Measurements from ENCODE around the gene FAM107B. TPM values are rescaled to one million over a fixed set of nuclear protein-coding genes. Genes with fewer than 3 reads are reported as not detected.

The FAM107B gene
- polyA plus RNA-seq, 2 donors: 9.0 to 24.2 TPM

GRCh38 chr10:14500172-14500765 lies 274.4 kb downstream of the FAM107B start:
- WGBS, 2 donors: 66 to 74% methylated on average over 9 of the region's 9 CpGs
- Histone ChIP-seq H3K4me3 (ENCODE audit: low read depth in 1 of 2, low read length in 2 of 2) (no peak overlapping the region), H3K9me3 (ENCODE audit: control insufficient read depth in 2 of 2, insufficient read depth in 1 of 2, low read depth in 1 of 2, low read length in 1 of 2) (no peaks in the 10 kb centered on the region), H3K36me3 (ENCODE audit: control insufficient read depth in 2 of 2, insufficient read depth in 2 of 2, low read length in 1 of 2) (no peaks in the 10 kb centered on the region), H3K4me1 (ENCODE audit: control insufficient read depth in 2 of 2, insufficient read depth in 2 of 2, low read length in 1 of 2) (no peaks in the 10 kb centered on the region), H3K27me3 (ENCODE audit: control insufficient read depth in 1 of 2, insufficient read depth in 2 of 2, low read length in 2 of 2) (no peaks in the 10 kb centered on the region), H3K27ac (ENCODE audit: low read depth in 2 of 2, low read length in 1 of 2) (no peak overlapping the region)

GRCh38 chr10:14499601-14499904 lies 275.1 kb downstream of the FAM107B start:
- Histone ChIP-seq H3K9me3 (ENCODE audit: control insufficient read depth in 2 of 2, insufficient read depth in 1 of 2, low read depth in 1 of 2, low read length in 1 of 2) (no peaks in the 10 kb centered on the region), H3K36me3 (ENCODE audit: control insufficient read depth in 2 of 2, insufficient read depth in 2 of 2, low read length in 1 of 2) (no peaks in the 10 kb centered on the region), H3K27me3 (ENCODE audit: control insufficient read depth in 1 of 2, insufficient read depth in 2 of 2, low read length in 2 of 2) (no peaks in the 10 kb centered on the region), H3K4me3 (ENCODE audit: low read depth in 1 of 2, low read length in 2 of 2) (no peak overlapping the region), H3K27ac (ENCODE audit: low read depth in 2 of 2, low read length in 1 of 2) (no peak overlapping the region), H3K4me1 (ENCODE audit: control insufficient read depth in 2 of 2, insufficient read depth in 2 of 2, low read length in 1 of 2) (no peaks in the 10 kb centered on the region)
- 86 to 89% methylated on average over 5 of the region's 5 CpGs for WGBS, 2 donors

GRCh38 chr10:14498326-14498725 lies 276.4 kb downstream of the FAM107B start:
- no peak overlapping the region for H3K27ac ChIP-seq (ENCODE audit: low read depth in 2 of 2, low read length in 1 of 2)
- H3K27me3 ChIP-seq (ENCODE audit: control insufficient read depth in 1 of 2, insufficient read depth in 2 of 2, low read length in 2 of 2): no peaks in the 10 kb centered on the region
- no peaks in the 10 kb centered on the region for H3K4me1 ChIP-seq (ENCODE audit: control insufficient read depth in 2 of 2, insufficient read depth in 2 of 2, low read length in 1 of 2)
- H3K9me3 ChIP-seq (ENCODE audit: control insufficient read depth in 2 of 2, insufficient read depth in 1 of 2, low read depth in 1 of 2, low read length in 1 of 2): no peaks in the 10 kb centered on the region
- no peak overlapping the region for H3K4me3 ChIP-seq (ENCODE audit: low read depth in 1 of 2, low read length in 2 of 2)
- H3K36me3 ChIP-seq (ENCODE audit: control insufficient read depth in 2 of 2, insufficient read depth in 2 of 2, low read length in 1 of 2): no peaks in the 10 kb centered on the region
- WGBS, 2 donors: 91% methylated on average over 7 of the region's 7 CpGs

- H3K27ac ChIP-seq (ENCODE audit: low read depth in 2 of 2, low read length in 1 of 2): no peak overlapping the region
- H3K4me1 ChIP-seq (ENCODE audit: control insufficient read depth in 2 of 2, insufficient read depth in 2 of 2, low read length in 1 of 2): no peaks in the 10 kb centered on the region
- H3K4me3 ChIP-seq (ENCODE audit: low read depth in 1 of 2, low read length in 2 of 2): no peak overlapping the region
- H3K9me3 ChIP-seq (ENCODE audit: control insufficient read depth in 2 of 2, insufficient read depth in 1 of 2, low read depth in 1 of 2, low read length in 1 of 2): no peaks in the 10 kb centered on the region
- H3K36me3 ChIP-seq (ENCODE audit: control insufficient read depth in 2 of 2, insufficient read depth in 2 of 2, low read length in 1 of 2): no peaks in the 10 kb centered on the region
- WGBS, 2 donors: 81 to 82% methylated on average over 5 of the region's 5 CpGs
- no peaks in the 10 kb centered on the region for H3K27me3 ChIP-seq (ENCODE audit: control insufficient read depth in 1 of 2, insufficient read depth in 2 of 2, low read length in 2 of 2)
Observed at GRCh38 chr10:14491811-14492210, 282.9 kb downstream of the FAM107B start.

GRCh38 chr10:14489522-14490177 lies 285.0 kb downstream of the FAM107B start:
- H3K27ac ChIP-seq (ENCODE audit: low read depth in 2 of 2, low read length in 1 of 2): no peak overlapping the region
- H3K36me3 ChIP-seq (ENCODE audit: control insufficient read depth in 2 of 2, insufficient read depth in 2 of 2, low read length in 1 of 2): no peaks in the 10 kb centered on the region
- H3K9me3 ChIP-seq (ENCODE audit: control insufficient read depth in 2 of 2, insufficient read depth in 1 of 2, low read depth in 1 of 2, low read length in 1 of 2): no peaks in the 10 kb centered on the region
- no peaks in the 10 kb centered on the region for H3K4me1 ChIP-seq (ENCODE audit: control insufficient read depth in 2 of 2, insufficient read depth in 2 of 2, low read length in 1 of 2)
- 77 to 83% methylated on average over 1 of the region's 1 CpG for WGBS, 2 donors
- no peak overlapping the region for H3K4me3 ChIP-seq (ENCODE audit: low read depth in 1 of 2, low read length in 2 of 2)
- H3K27me3 ChIP-seq (ENCODE audit: control insufficient read depth in 1 of 2, insufficient read depth in 2 of 2, low read length in 2 of 2): no peaks in the 10 kb centered on the region

- no peak overlapping the region for H3K27ac ChIP-seq (ENCODE audit: low read depth in 2 of 2, low read length in 1 of 2)
- 21 to 25% methylated on average over 6 of the region's 6 CpGs for WGBS, 2 donors
- no peaks in the 10 kb centered on the region for H3K9me3 ChIP-seq (ENCODE audit: control insufficient read depth in 2 of 2, insufficient read depth in 1 of 2, low read depth in 1 of 2, low read length in 1 of 2)
- no peaks in the 10 kb centered on the region for H3K36me3 ChIP-seq (ENCODE audit: control insufficient read depth in 2 of 2, insufficient read depth in 2 of 2, low read length in 1 of 2)
- H3K4me1 ChIP-seq (ENCODE audit: control insufficient read depth in 2 of 2, insufficient read depth in 2 of 2, low read length in 1 of 2): no peaks in the 10 kb centered on the region
- no peak overlapping the region for H3K4me3 ChIP-seq (ENCODE audit: low read depth in 1 of 2, low read length in 2 of 2)
- H3K27me3 ChIP-seq (ENCODE audit: control insufficient read depth in 1 of 2, insufficient read depth in 2 of 2, low read length in 2 of 2): no peaks in the 10 kb centered on the region
Observed at GRCh38 chr10:14487488-14487883, 287.2 kb downstream of the FAM107B start.

GRCh38 chr10:14486777-14487487 lies 287.8 kb downstream of the FAM107B start:
- no peaks in the 10 kb centered on the region for H3K9me3 ChIP-seq (ENCODE audit: control insufficient read depth in 2 of 2, insufficient read depth in 1 of 2, low read depth in 1 of 2, low read length in 1 of 2)
- no peaks in the 10 kb centered on the region for H3K27me3 ChIP-seq (ENCODE audit: control insufficient read depth in 1 of 2, insufficient read depth in 2 of 2, low read length in 2 of 2)
- no peak overlapping the region for H3K27ac ChIP-seq (ENCODE audit: low read depth in 2 of 2, low read length in 1 of 2)
- H3K36me3 ChIP-seq (ENCODE audit: control insufficient read depth in 2 of 2, insufficient read depth in 2 of 2, low read length in 1 of 2): no peaks in the 10 kb centered on the region
- H3K4me3 ChIP-seq (ENCODE audit: low read depth in 1 of 2, low read length in 2 of 2): no peak overlapping the region
- no peaks in the 10 kb centered on the region for H3K4me1 ChIP-seq (ENCODE audit: control insufficient read depth in 2 of 2, insufficient read depth in 2 of 2, low read length in 1 of 2)
- WGBS, 2 donors: 41 to 46% methylated on average over 13 of the region's 13 CpGs

- Histone ChIP-seq H3K4me1 (ENCODE audit: control insufficient read depth in 2 of 2, insufficient read depth in 2 of 2, low read length in 1 of 2) (no peaks in the 10 kb centered on the region), H3K9me3 (ENCODE audit: control insufficient read depth in 2 of 2, insufficient read depth in 1 of 2, low read depth in 1 of 2, low read length in 1 of 2) (no peaks in the 10 kb centered on the region), H3K36me3 (ENCODE audit: control insufficient read depth in 2 of 2, insufficient read depth in 2 of 2, low read length in 1 of 2) (no peaks in the 10 kb centered on the region), H3K27me3 (ENCODE audit: control insufficient read depth in 1 of 2, insufficient read depth in 2 of 2, low read length in 2 of 2) (no peaks in the 10 kb centered on the region), H3K4me3 (ENCODE audit: low read depth in 1 of 2, low read length in 2 of 2) (no peak overlapping the region), H3K27ac (ENCODE audit: low read depth in 2 of 2, low read length in 1 of 2) (no peak overlapping the region)
- WGBS, 2 donors: 87 to 91% methylated on average over 5 of the region's 5 CpGs
Observed at GRCh38 chr10:14485986-14486385, 288.7 kb downstream of the FAM107B start.

- Histone ChIP-seq H3K27ac (ENCODE audit: low read depth in 2 of 2, low read length in 1 of 2) (no peak overlapping the region), H3K4me3 (ENCODE audit: low read depth in 1 of 2, low read length in 2 of 2) (no peak overlapping the region), H3K36me3 (ENCODE audit: control insufficient read depth in 2 of 2, insufficient read depth in 2 of 2, low read length in 1 of 2) (no peaks in the 10 kb centered on the region), H3K27me3 (ENCODE audit: control insufficient read depth in 1 of 2, insufficient read depth in 2 of 2, low read length in 2 of 2) (no peaks in the 10 kb centered on the region), H3K4me1 (ENCODE audit: control insufficient read depth in 2 of 2, insufficient read depth in 2 of 2, low read length in 1 of 2) (no peaks in the 10 kb centered on the region), H3K9me3 (ENCODE audit: control insufficient read depth in 2 of 2, insufficient read depth in 1 of 2, low read depth in 1 of 2, low read length in 1 of 2) (no peaks in the 10 kb centered on the region)
- WGBS, 2 donors: 93 to 95% methylated on average over 5 of the region's 5 CpGs
Observed at GRCh38 chr10:14483417-14483816, 291.3 kb downstream of the FAM107B start.

- Histone ChIP-seq H3K27me3 (ENCODE audit: control insufficient read depth in 1 of 2, insufficient read depth in 2 of 2, low read length in 2 of 2) (no peaks in the 10 kb centered on the region), H3K36me3 (ENCODE audit: control insufficient read depth in 2 of 2, insufficient read depth in 2 of 2, low read length in 1 of 2) (no peaks in the 10 kb centered on the region), H3K4me3 (ENCODE audit: low read depth in 1 of 2, low read length in 2 of 2) (no peak overlapping the region), H3K9me3 (ENCODE audit: control insufficient read depth in 2 of 2, insufficient read depth in 1 of 2, low read depth in 1 of 2, low read length in 1 of 2) (no peaks in the 10 kb centered on the region), H3K27ac (ENCODE audit: low read depth in 2 of 2, low read length in 1 of 2) (no peak overlapping the region), H3K4me1 (ENCODE audit: control insufficient read depth in 2 of 2, insufficient read depth in 2 of 2, low read length in 1 of 2) (no peaks in the 10 kb centered on the region)
- WGBS, 2 donors: 70 to 71% methylated on average over 9 of the region's 9 CpGs
Observed at GRCh38 chr10:14481752-14482151, 292.9 kb downstream of the FAM107B start.
